ENCODE data around the gene FAM83E. TPM values are rescaled to one million over a fixed set of nuclear protein-coding genes. Genes with fewer than 3 reads are reported as not detected.

Gene FAM83E
- total RNA-seq, 4 donors from 2014 or later = 1.8 TPM; not detected in 2

- no peak for DNase-seq
- Histone ChIP-seq H3K4me1 (no peaks in the 10 kb centered on the region), H3K4me3 (no peak overlapping the region), H3K27ac (no peak overlapping the region), H3K27me3 (no peaks in the 10 kb centered on the region), H3K36me3 (no peaks in the 10 kb centered on the region), H3K9me3 (no peaks in the 10 kb centered on the region)
- TF ChIP-seq POLR2A (IDR thresholded peaks at IDR 0.05) (no peak), CTCF (IDR thresholded peaks at IDR 0.05) (no peak)
- intact Hi-C loops (cut with DNase I; ENCODE audit: low total_unique reads) = loop anchor here (10.0 kb wide), 2 partner anchors 115 to 1125 kb away; partner anchors contain the start of gene KPTN
These were observed 5.2 kb downstream of the FAM83E start for GRCh38 chr19:48609571-48610108.

- no peak for DNase-seq
- intact Hi-C loops (cut with DNase I; ENCODE audit: low total_unique reads) = no loop called here
- no peak for TF ChIP-seq POLR2A (IDR thresholded peaks at IDR 0.05)
- TF ChIP-seq CTCF (IDR thresholded peaks at IDR 0.05) = peak in 2 of 4 experiments; percentile 10 to 12
- H3K27me3 ChIP-seq = no peaks in the 10 kb centered on the region
- no peaks in the 10 kb centered on the region for H3K9me3 ChIP-seq
- H3K4me1 ChIP-seq = no peaks in the 10 kb centered on the region
- no peak overlapping the region for H3K4me3 ChIP-seq
- no peaks in the 10 kb centered on the region for H3K36me3 ChIP-seq
- H3K27ac ChIP-seq = no peak overlapping the region
These were observed 6.0 kb downstream of the FAM83E start for GRCh38 chr19:48608798-48609263.

GRCh38 chr19:48607359-48607755 lies 7.5 kb downstream of the FAM83E start:
- DNase-seq = no peak
- intact Hi-C loops (cut with DNase I; ENCODE audit: low total_unique reads) = no loop called here
- no peaks in the 10 kb centered on the region for H3K36me3 ChIP-seq
- no peak overlapping the region for H3K4me3 ChIP-seq
- TF ChIP-seq CTCF (IDR thresholded peaks at IDR 0.05) (no peak), POLR2A (IDR thresholded peaks at IDR 0.05) (no peak)
- no peak overlapping the region for H3K27ac ChIP-seq
- no peaks in the 10 kb centered on the region for H3K27me3 ChIP-seq
- H3K4me1 ChIP-seq = no peaks in the 10 kb centered on the region
- no peaks in the 10 kb centered on the region for H3K9me3 ChIP-seq

- intact Hi-C loops (cut with DNase I; ENCODE audit: low total_unique reads) = no loop called here
- Histone ChIP-seq H3K27me3 (no peaks in the 10 kb centered on the region), H3K27ac (no peak within 1 kb of the TSS), H3K4me3 (no peak within 1 kb of the TSS), H3K9me3 (no peaks in the 10 kb centered on the region), H3K36me3 (no peaks in the 10 kb centered on the region), H3K4me1 (no peaks in the 10 kb centered on the region)
- DNase-seq = no peak
- TF ChIP-seq CTCF (IDR thresholded peaks at IDR 0.05) (no peak), POLR2A (IDR thresholded peaks at IDR 0.05) (no peak)
These were observed 8.2 kb downstream of the FAM83E start, which contains the start of gene SPACA4 for GRCh38 chr19:48606463-48607358. Gene SPACA4, plus strand, starts transcription at chr19:48606742. Its CDS starts 237 bp downstream, at chr19:48606979.

GRCh38 chr19:48603850-48604249 lies 11.0 kb downstream of the FAM83E start:
- Histone ChIP-seq H3K36me3 (no peaks in the 10 kb centered on the region), H3K27me3 (no peaks in the 10 kb centered on the region), H3K4me1 (no peaks in the 10 kb centered on the region), H3K27ac (no peak overlapping the region), H3K4me3 (no peak overlapping the region), H3K9me3 (no peaks in the 10 kb centered on the region)
- intact Hi-C loops (cut with DNase I; ENCODE audit: low total_unique reads) = no loop called here
- no peak for DNase-seq
- TF ChIP-seq POLR2A (IDR thresholded peaks at IDR 0.05) (no peak), CTCF (IDR thresholded peaks at IDR 0.05) (no peak)
